HEK293 (cell line): ENCODE measurements around the gene SLC3A2.

Source experiments
- CTCF ChIA-PET: fragments of 350-600 bp; formaldehyde crosslinking; extraction: SDS; loops from one replicate; lab custom pipeline; 2021; ENCODE audit warnings: antibody characterized with exemption; lab: Yijun Ruan, JAX
- POLR2A ChIA-PET: fragments of 300-600 bp; formaldehyde crosslinking; extraction: SDS; loops from one replicate; lab custom pipeline; 2020; ENCODE audit warnings: antibody characterized with exemption, inconsistent platforms; lab: Yijun Ruan, JAX
- H3K27ac ChIP-seq: fragments of 200-500 bp; sonication (Bioruptor generic); 2 replicates; pipeline ENCODE4 v1.5.1; 2014; ENCODE audit warnings: low read depth, low read length, control low read depth, inconsistent platforms; ENCODE audit errors: extremely low read depth
- H3K36me3 ChIP-seq, 2 experiments: fragments of 200-500 bp in 1 of 2; sonication (Bioruptor generic) in 1 of 2; 1 replicate in 1 of 2; 2 replicates in 1 of 2; pipeline ENCODE4 v1.5.1; 2014 to 2017; ENCODE audit warnings: inconsistent platforms in 2 of 2, low read length in 2 of 2; ENCODE audit not compliant: control insufficient read depth in 2 of 2, insufficient read depth in 1 of 2
- H3K4me1 ChIP-seq: fragments of 200-500 bp; sonication (Bioruptor generic); 2 replicates; pipeline ENCODE4 v1.5.1; 2014; ENCODE audit warnings: mild to moderate bottlenecking, low read length, inconsistent platforms; ENCODE audit not compliant: control insufficient read depth, insufficient read depth
- H3K4me3 ChIP-seq: 2 replicates; pipeline ENCODE4 v1.5.1; 2011; ENCODE audit warnings: low read depth, mild to moderate bottlenecking, control low read depth, low read length, moderate library complexity
- H3K9me3 ChIP-seq: fragments of 200-500 bp; sonication (Bioruptor generic); 2 replicates; pipeline ENCODE4 v1.5.1; 2014; ENCODE audit warnings: low read depth, low read length, inconsistent platforms; ENCODE audit not compliant: control insufficient read depth, insufficient read depth
- EGR2 ChIP-seq: fragments of 450-650 bp; formaldehyde crosslinking; IDR thresholded peaks from 2 replicates; pipeline ENCODE4 v1.5.1; 2016; ENCODE audit warnings: low read depth, missing biosample characterization, missing genetic modification characterization
- GLI4 ChIP-seq: fragments of 450-650 bp; formaldehyde crosslinking; IDR thresholded peaks from 2 replicates; pipeline ENCODE4 v1.5.1; 2016; ENCODE audit warnings: missing biosample characterization, missing genetic modification characterization
- GLIS2 ChIP-seq: fragments of 450-650 bp; formaldehyde crosslinking; IDR thresholded peaks from 2 replicates; pipeline ENCODE4 v1.5.1; 2016; ENCODE audit warnings: missing biosample characterization, missing genetic modification characterization
- MZF1 ChIP-seq: fragments of 450-650 bp; formaldehyde crosslinking; IDR thresholded peaks from 2 replicates; pipeline ENCODE4 v1.5.1; 2017; ENCODE audit warnings: missing biosample characterization, missing genetic modification characterization, borderline replicate concordance
- RBAK ChIP-seq: fragments of 450-650 bp; formaldehyde crosslinking; IDR thresholded peaks from 2 replicates; pipeline ENCODE4 v1.5.1; 2016; ENCODE audit warnings: missing biosample characterization, missing genetic modification characterization
- SP7 ChIP-seq: fragments of 450-650 bp; formaldehyde crosslinking; IDR thresholded peaks from 2 replicates; pipeline ENCODE4 v1.5.1; 2016; ENCODE audit warnings: missing biosample characterization, missing genetic modification characterization
- WT1 ChIP-seq: fragments of 450-650 bp; formaldehyde crosslinking; IDR thresholded peaks from 2 replicates; pipeline ENCODE4 v1.5.1; 2016; ENCODE audit warnings: missing biosample characterization, missing genetic modification characterization
- YY1 ChIP-seq: fragments of 450-650 bp; formaldehyde crosslinking; IDR thresholded peaks from 2 replicates; pipeline ENCODE4 v1.5.1; 2018; ENCODE audit warnings: missing biosample characterization, missing genetic modification characterization
- ZBTB48 ChIP-seq: fragments of 450-650 bp; formaldehyde crosslinking; IDR thresholded peaks from 2 replicates; pipeline ENCODE4 v1.5.1; 2016; ENCODE audit warnings: missing biosample characterization, missing genetic modification characterization
- ZNF114 ChIP-seq: fragments of 450-650 bp; formaldehyde crosslinking; IDR thresholded peaks from 2 replicates; pipeline ENCODE4 v1.5.0; 2017; ENCODE audit warnings: missing biosample characterization, missing genetic modification characterization
- ZNF169 ChIP-seq: fragments of 450-650 bp; formaldehyde crosslinking; IDR thresholded peaks from 2 replicates; pipeline ENCODE4 v1.5.1; 2016; ENCODE audit warnings: missing biosample characterization, missing genetic modification characterization
- ZNF184 ChIP-seq: fragments of 450-650 bp; IDR thresholded peaks from 2 replicates; pipeline ENCODE4 v1.5.1; 2018; ENCODE audit warnings: missing biosample characterization, mild to moderate bottlenecking, missing genetic modification characterization
- ZNF19 ChIP-seq: fragments of 450-650 bp; formaldehyde crosslinking; IDR thresholded peaks from 2 replicates; pipeline ENCODE4; 2016; ENCODE audit warnings: missing biosample characterization, missing genetic modification characterization, low read depth
- ZNF2 ChIP-seq: fragments of 450-650 bp; formaldehyde crosslinking; IDR thresholded peaks from 2 replicates; pipeline ENCODE4 v1.5.1; 2016; ENCODE audit warnings: missing biosample characterization, missing genetic modification characterization
- ZNF274 ChIP-seq, 2 experiments: fragments of 200-500 bp in 1 of 2; fragments of 450-650 bp in 1 of 2; sonication (Bioruptor generic) in 1 of 2; formaldehyde crosslinking in 1 of 2; IDR thresholded peaks; 2 replicates each; pipeline versions ENCODE4 v1.5.1 to v1.6.1; 2014 to 2016; ENCODE audit warnings: borderline replicate concordance in 1 of 2, inconsistent platforms in 1 of 2, low read length in 1 of 2, missing biosample characterization in 1 of 2, missing genetic modification characterization in 1 of 2
- ZNF292 ChIP-seq: fragments of 450-650 bp; formaldehyde crosslinking; IDR thresholded peaks from 2 replicates; pipeline ENCODE4 v1.5.1; 2016; ENCODE audit warnings: low read depth, missing biosample characterization, missing genetic modification characterization, borderline replicate concordance
- ZNF341 ChIP-seq: fragments of 450-650 bp; formaldehyde crosslinking; IDR thresholded peaks from 2 replicates; pipeline ENCODE4; 2016; ENCODE audit warnings: low read depth, missing biosample characterization, missing genetic modification characterization
- ZNF354C ChIP-seq: fragments of 450-650 bp; formaldehyde crosslinking; IDR thresholded peaks from 2 replicates; pipeline ENCODE4 v1.5.1; 2016; ENCODE audit warnings: missing biosample characterization, missing genetic modification characterization, low read depth, borderline replicate concordance
- ZNF37A ChIP-seq: fragments of 450-650 bp; IDR thresholded peaks from 2 replicates; pipeline ENCODE4 v1.5.1; 2018; ENCODE audit warnings: missing biosample characterization, missing genetic modification characterization
- ZNF433 ChIP-seq: fragments of 450-650 bp; formaldehyde crosslinking; IDR thresholded peaks from 2 replicates; pipeline ENCODE4 v1.5.1; 2016; ENCODE audit warnings: missing biosample characterization, missing genetic modification characterization, low read depth
- ZNF558 ChIP-seq: fragments of 450-650 bp; formaldehyde crosslinking; IDR thresholded peaks from 2 replicates; pipeline ENCODE4 v1.5.1; 2016; ENCODE audit warnings: missing biosample characterization, missing genetic modification characterization
- ZNF560 ChIP-seq: fragments of 450-650 bp; formaldehyde crosslinking; IDR thresholded peaks from 2 replicates; pipeline ENCODE4 v1.5.1; 2017; ENCODE audit warnings: missing biosample characterization, missing genetic modification characterization, borderline replicate concordance
- ZNF623 ChIP-seq: fragments of 450-650 bp; formaldehyde crosslinking; IDR thresholded peaks from 2 replicates; pipeline ENCODE4 v1.5.1; 2016; ENCODE audit warnings: missing biosample characterization, missing genetic modification characterization
- ZNF654 ChIP-seq: fragments of 450-650 bp; formaldehyde crosslinking; IDR thresholded peaks from 2 replicates; pipeline ENCODE4 v1.5.1; 2016; ENCODE audit warnings: low read depth, missing biosample characterization, missing genetic modification characterization
- ZNF76 ChIP-seq: fragments of 450-650 bp; formaldehyde crosslinking; IDR thresholded peaks from 2 replicates; pipeline ENCODE4; 2016; ENCODE audit warnings: low read depth, missing biosample characterization, missing genetic modification characterization, borderline replicate concordance
- ZNF830 ChIP-seq: fragments of 450-650 bp; IDR thresholded peaks from 2 replicates; pipeline ENCODE4 v1.5.0; 2018; ENCODE audit warnings: missing biosample characterization, missing genetic modification characterization, low read depth, mild to moderate bottlenecking, moderate library complexity
- TF ChIP-seq, protein P1 (sequence below): fragments of 450-650 bp; formaldehyde crosslinking; IDR thresholded peaks from 2 replicates; pipeline ENCODE4 v1.5.1; 2016; ENCODE audit warnings: missing biosample characterization, missing genetic modification characterization, borderline replicate concordance
- TF ChIP-seq, protein P2 (sequence below): fragments of 450-650 bp; formaldehyde crosslinking; IDR thresholded peaks from 2 replicates; pipeline ENCODE4 v1.5.1; 2017; ENCODE audit warnings: missing biosample characterization, mild to moderate bottlenecking, missing genetic modification characterization, moderate library complexity
- TF ChIP-seq, protein P3 (sequence below): fragments of 450-650 bp; formaldehyde crosslinking; IDR thresholded peaks from 2 replicates; pipeline ENCODE4 v1.5.1; 2016; ENCODE audit warnings: missing biosample characterization, missing genetic modification characterization

SLC3A2 gene

DNA sequence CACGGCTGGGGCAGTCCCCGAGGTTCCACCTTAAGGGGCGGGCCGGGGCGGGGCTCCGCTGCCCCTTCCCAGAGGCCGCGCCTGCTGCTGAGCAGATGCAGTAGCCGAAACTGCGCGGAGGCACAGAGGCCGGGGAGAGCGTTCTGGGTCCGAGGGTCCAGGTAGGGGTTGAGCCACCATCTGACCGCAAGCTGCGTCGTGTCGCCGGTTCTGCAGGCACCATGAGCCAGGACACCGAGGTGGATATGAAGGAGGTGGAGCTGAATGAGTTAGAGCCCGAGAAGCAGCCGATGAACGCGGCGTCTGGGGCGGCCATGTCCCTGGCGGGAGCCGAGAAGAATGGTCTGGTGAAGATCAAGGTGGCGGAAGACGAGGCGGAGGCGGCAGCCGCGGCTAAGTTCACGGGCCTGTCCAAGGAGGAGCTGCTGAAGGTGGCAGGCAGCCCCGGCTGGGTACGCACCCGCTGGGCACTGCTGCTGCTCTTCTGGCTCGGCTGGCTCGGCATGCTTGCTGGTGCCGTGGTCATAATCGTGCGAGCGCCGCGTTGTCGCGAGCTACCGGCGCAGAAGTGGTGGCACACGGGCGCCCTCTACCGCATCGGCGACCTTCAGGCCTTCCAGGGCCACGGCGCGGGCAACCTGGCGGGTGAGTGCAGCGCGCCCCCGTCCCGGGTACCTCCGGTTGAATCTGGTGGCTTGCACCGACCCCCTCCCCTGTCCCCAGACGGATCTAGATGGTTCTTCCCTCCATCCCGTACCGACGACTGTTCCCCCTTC lies at the start of gene SLC3A2:
Gene SLC3A2 (plus strand): TSS at position 94 of the 776 bp plus-strand sequence. CDS start 128 bp downstream, at position 222.
- POLR2A ChIA-PET: interaction anchor here (0.6 to 8.7 kb wide), 34 partner anchors 10 to 799 kb away, joined by 3 to 91 read pairs (median 6); partner anchors contain the start of genes C11orf98, GANAB, HNRNPUL2 and MTA2
- CTCF ChIA-PET: interaction anchor here (0.6 to 2.4 kb wide), 8 partner anchors 9 to 476 kb away, joined by 3 to 10 read pairs (median 4); no protein-coding TSS in a partner anchor
- Histone ChIP-seq H3K4me3 (peak within 1 kb of the TSS; percentile 93), H3K36me3 (peaks cover 11 to 74% of the 10 kb centered on the region in 2 experiments; a peak in 2 of 3 replicates), H3K27ac (peak within 1 kb of the TSS; percentile 98), H3K9me3 (no peaks in the 10 kb centered on the region), H3K4me1 (no peaks in the 10 kb centered on the region)
- peak; percentile 16; the same call in 1 of the 2 replicates for TF ChIP-seq ZNF654 (tag by site-specific recombination)
- TF ChIP-seq EGR2 (tag by site-specific recombination): no peak
- no peak for TF ChIP-seq ZNF114 (tag by site-specific recombination)
- no peak for TF ChIP-seq ZNF37A (tag by site-specific recombination)
- TF ChIP-seq ZNF433 (tag by site-specific recombination): no peak
- peak; percentile 68; the same call in 1 of the 2 replicates for TF ChIP-seq ZBTB48
- no peak for TF ChIP-seq ZNF558 (tag by site-specific recombination)
- peak; percentile 85; the same call in 1 of the 2 replicates for TF ChIP-seq YY1
- TF ChIP-seq GLIS2 (tag by site-specific recombination): no peak
- no peak for TF ChIP-seq ZNF292 (tag by site-specific recombination)
- no peak for TF ChIP-seq ZNF274 (IDR thresholded peaks at IDR 0.05; ENCODE audit: low read length)
- TF ChIP-seq ZNF274 (tag by site-specific recombination; IDR thresholded peaks at IDR 0.05; ENCODE audit: borderline replicate concordance): no peak
- no peak for TF ChIP-seq MZF1 (tag by site-specific recombination)
- TF ChIP-seq WT1: no peak
- peak; percentile 90; the same call in 1 of the 2 replicates for TF ChIP-seq ZNF2 (tag by site-specific recombination)
- TF ChIP-seq GLI4: peak; percentile 78; the same call in 1 of the 2 replicates
- TF ChIP-seq, protein P1, sequence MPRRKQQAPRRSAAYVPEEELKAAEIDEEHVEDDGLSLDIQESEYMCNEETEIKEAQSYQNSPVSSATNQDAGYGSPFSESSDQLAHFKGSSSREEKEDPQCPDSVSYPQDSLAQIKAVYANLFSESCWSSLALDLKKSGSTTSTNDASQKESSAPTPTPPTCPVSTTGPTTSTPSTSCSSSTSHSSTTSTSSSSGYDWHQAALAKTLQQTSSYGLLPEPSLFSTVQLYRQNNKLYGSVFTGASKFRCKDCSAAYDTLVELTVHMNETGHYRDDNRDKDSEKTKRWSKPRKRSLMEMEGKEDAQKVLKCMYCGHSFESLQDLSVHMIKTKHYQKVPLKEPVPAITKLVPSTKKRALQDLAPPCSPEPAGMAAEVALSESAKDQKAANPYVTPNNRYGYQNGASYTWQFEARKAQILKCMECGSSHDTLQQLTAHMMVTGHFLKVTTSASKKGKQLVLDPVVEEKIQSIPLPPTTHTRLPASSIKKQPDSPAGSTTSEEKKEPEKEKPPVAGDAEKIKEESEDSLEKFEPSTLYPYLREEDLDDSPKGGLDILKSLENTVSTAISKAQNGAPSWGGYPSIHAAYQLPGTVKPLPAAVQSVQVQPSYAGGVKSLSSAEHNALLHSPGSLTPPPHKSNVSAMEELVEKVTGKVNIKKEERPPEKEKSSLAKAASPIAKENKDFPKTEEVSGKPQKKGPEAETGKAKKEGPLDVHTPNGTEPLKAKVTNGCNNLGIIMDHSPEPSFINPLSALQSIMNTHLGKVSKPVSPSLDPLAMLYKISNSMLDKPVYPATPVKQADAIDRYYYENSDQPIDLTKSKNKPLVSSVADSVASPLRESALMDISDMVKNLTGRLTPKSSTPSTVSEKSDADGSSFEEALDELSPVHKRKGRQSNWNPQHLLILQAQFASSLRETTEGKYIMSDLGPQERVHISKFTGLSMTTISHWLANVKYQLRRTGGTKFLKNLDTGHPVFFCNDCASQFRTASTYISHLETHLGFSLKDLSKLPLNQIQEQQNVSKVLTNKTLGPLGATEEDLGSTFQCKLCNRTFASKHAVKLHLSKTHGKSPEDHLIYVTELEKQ (tag by site-specific recombination): no peak; the same call in 1 of the 2 replicates
- TF ChIP-seq ZNF623 (tag by site-specific recombination): peak; percentile 8; the same call in 1 of the 2 replicates
- TF ChIP-seq SP7: peak; percentile 56
- TF ChIP-seq, protein P2, sequence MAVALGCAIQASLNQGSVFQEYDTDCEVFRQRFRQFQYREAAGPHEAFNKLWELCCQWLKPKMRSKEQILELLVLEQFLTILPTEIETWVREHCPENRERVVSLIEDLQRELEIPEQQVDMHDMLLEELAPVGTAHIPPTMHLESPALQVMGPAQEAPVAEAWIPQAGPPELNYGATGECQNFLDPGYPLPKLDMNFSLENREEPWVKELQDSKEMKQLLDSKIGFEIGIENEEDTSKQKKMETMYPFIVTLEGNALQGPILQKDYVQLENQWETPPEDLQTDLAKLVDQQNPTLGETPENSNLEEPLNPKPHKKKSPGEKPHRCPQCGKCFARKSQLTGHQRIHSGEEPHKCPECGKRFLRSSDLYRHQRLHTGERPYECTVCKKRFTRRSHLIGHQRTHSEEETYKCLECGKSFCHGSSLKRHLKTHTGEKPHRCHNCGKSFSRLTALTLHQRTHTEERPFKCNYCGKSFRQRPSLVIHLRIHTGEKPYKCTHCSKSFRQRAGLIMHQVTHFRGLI: no peak; the same call in 1 of the 2 replicates
- TF ChIP-seq ZNF19 (tag by site-specific recombination): no peak
- no peak for TF ChIP-seq ZNF560 (tag by site-specific recombination)
- TF ChIP-seq RBAK: no peak
- TF ChIP-seq ZNF354C (tag by site-specific recombination): no peak
- peak; percentile 61 for TF ChIP-seq ZNF76 (tag by site-specific recombination)
- TF ChIP-seq ZNF184 (tag by site-specific recombination): no peak
- TF ChIP-seq, protein P3, sequence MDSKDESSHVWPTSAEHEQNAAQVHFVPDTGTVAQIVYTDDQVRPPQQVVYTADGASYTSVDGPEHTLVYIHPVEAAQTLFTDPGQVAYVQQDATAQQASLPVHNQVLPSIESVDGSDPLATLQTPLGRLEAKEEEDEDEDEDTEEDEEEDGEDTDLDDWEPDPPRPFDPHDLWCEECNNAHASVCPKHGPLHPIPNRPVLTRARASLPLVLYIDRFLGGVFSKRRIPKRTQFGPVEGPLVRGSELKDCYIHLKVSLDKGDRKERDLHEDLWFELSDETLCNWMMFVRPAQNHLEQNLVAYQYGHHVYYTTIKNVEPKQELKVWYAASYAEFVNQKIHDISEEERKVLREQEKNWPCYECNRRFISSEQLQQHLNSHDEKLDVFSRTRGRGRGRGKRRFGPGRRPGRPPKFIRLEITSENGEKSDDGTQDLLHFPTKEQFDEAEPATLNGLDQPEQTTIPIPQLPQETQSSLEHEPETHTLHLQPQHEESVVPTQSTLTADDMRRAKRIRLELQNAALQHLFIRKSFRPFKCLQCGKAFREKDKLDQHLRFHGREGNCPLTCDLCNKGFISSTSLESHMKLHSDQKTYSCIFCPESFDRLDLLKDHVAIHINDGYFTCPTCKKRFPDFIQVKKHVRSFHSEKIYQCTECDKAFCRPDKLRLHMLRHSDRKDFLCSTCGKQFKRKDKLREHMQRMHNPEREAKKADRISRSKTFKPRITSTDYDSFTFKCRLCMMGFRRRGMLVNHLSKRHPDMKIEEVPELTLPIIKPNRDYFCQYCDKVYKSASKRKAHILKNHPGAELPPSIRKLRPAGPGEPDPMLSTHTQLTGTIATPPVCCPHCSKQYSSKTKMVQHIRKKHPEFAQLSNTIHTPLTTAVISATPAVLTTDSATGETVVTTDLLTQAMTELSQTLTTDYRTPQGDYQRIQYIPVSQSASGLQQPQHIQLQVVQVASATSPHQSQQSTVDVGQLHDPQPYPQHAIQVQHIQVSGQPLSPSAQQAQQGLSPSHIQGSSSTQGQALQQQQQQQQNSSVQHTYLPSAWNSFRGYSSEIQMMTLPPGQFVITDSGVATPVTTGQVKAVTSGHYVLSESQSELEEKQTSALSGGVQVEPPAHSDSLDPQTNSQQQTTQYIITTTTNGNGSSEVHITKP (tag by site-specific recombination): peak; percentile 96
- TF ChIP-seq ZNF341 (tag by site-specific recombination): peak; percentile 80
- TF ChIP-seq ZNF830 (tag by site-specific recombination): no peak
- no peak for TF ChIP-seq ZNF169 (tag by site-specific recombination)
